Activated naive CD4-positive, alpha-beta T cell (primary cell): Measurements from ENCODE around the gene RFPL4A.
A peak's percentile ranks its signal among the peaks of the same experiment; 100 is the strongest.

Experiments used
- DNase-seq, 4 experiments: peaks; one replicate each; lab custom pipeline; 2025; lab: John Stamatoyannopoulos, UW

The RFPL4A gene

GRCh38 chr19:55809381-55810058 is 50.6 kb downstream of the RFPL4A start:
- DNase-seq: peak in 1 of 4 experiments; percentile 0

GRCh38 chr19:55811340-55811739 is 52.4 kb downstream of the RFPL4A start:
- no peak for DNase-seq

- DNase-seq: no peak
Observed at GRCh38 chr19:55812449-55812848, 53.6 kb downstream of the RFPL4A start.
